ENCODE measurements around the gene RNASE4.
A peak's percentile ranks its signal among the peaks of the same experiment; 100 is the strongest.
"Not testable (repeated sequence)": the region's sequence is repeated elsewhere in the genome, so short reads cannot be mapped to it uniquely, and the experiment has no call there.

The RNASE4 gene

DNA sequence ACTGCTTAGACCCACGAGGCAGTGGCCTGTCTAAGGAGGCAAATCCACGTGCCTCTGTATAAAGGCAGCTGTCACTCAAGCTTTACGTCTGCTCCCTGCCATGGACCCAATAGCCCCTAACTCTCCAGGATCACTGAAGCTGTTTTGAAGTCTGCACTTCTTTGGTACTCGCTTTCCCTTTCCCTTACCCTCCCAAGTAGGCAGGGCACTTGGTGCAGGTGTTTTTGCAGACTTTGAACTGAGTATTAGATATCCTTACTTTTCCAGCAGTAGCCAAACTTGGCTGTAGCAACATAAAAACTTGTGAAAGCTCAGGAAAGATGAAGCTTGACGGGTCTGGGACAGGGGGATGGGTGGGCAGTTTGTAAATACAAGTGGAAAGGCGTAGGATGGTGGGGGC is 25.0 kb upstream of the RNASE4 start:
- H3K27me3 ChIP-seq (replicated peaks; ENCODE audit: control insufficient read depth, insufficient read depth, low read length), result no peaks in the 10 kb centered on the region
- DNase-seq (ENCODE audit: extremely low read depth, insufficient read length), result no peak
- no peak overlapping the region for H3K4me3 ChIP-seq (replicated peaks; ENCODE audit: low read depth, low read length)
- H3K36me3 ChIP-seq (ENCODE audit: control insufficient read depth, insufficient read depth, low read length), result no peaks in the 10 kb centered on the region; the same call in 1 of the 2 replicates
- no peak for TF ChIP-seq CTCF (IDR thresholded peaks at IDR 0.05; ENCODE audit: insufficient read depth, low read length, poor library complexity, severe bottlenecking)

DNA sequence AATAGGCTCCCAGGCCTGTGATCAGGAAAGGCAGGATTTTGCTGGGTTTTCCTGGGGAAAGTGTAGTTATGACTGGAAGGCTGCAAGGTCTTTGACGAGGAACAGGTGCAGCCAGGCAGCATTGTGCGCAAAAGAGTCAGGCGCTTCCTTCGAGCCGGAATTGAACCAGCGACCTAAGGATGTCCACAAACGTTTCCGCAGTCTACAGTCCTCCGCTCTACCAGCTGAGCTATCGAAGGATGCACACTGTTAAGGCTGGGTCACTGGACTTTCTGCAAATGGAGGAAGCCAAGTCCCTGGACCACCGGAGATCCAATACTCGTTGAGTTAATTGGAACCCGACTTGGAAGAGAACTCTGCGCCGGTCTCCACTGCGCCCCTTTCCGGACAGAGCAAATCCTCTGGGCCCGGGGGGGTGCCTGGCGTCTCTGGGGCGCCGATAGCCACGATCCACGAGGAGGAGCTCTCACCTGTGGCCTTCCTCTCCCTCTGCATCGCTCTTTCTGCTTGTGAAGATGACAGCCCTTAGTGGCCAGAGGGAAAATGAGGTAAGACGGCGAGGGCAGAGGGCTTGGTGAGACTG is 24.5 kb upstream of the RNASE4 start:
- no peak for TF ChIP-seq CTCF (IDR thresholded peaks at IDR 0.05; ENCODE audit: insufficient read depth, low read length, poor library complexity, severe bottlenecking)
- DNase-seq (ENCODE audit: extremely low read depth, insufficient read length), result no peak
- Histone ChIP-seq H3K36me3 (ENCODE audit: control insufficient read depth, insufficient read depth, low read length) (no peaks in the 10 kb centered on the region; the same call in 1 of the 2 replicates), H3K27me3 (replicated peaks; ENCODE audit: control insufficient read depth, insufficient read depth, low read length) (no peaks in the 10 kb centered on the region), H3K4me3 (replicated peaks; ENCODE audit: low read depth, low read length) (no peak overlapping the region)

GRCh38 chr14:20661197-20661596 is 23.2 kb upstream of the RNASE4 start:
- no peaks in the 10 kb centered on the region; the same call in 1 of the 2 replicates for H3K36me3 ChIP-seq (ENCODE audit: control insufficient read depth, insufficient read depth, low read length)
- TF ChIP-seq CTCF (IDR thresholded peaks at IDR 0.05; ENCODE audit: insufficient read depth, low read length, poor library complexity, severe bottlenecking), result no peak
- no peak for DNase-seq (ENCODE audit: extremely low read depth, insufficient read length)
- no peak overlapping the region for H3K4me3 ChIP-seq (replicated peaks; ENCODE audit: low read depth, low read length)
- H3K27me3 ChIP-seq (replicated peaks; ENCODE audit: control insufficient read depth, insufficient read depth, low read length), result no peaks in the 10 kb centered on the region

DNA sequence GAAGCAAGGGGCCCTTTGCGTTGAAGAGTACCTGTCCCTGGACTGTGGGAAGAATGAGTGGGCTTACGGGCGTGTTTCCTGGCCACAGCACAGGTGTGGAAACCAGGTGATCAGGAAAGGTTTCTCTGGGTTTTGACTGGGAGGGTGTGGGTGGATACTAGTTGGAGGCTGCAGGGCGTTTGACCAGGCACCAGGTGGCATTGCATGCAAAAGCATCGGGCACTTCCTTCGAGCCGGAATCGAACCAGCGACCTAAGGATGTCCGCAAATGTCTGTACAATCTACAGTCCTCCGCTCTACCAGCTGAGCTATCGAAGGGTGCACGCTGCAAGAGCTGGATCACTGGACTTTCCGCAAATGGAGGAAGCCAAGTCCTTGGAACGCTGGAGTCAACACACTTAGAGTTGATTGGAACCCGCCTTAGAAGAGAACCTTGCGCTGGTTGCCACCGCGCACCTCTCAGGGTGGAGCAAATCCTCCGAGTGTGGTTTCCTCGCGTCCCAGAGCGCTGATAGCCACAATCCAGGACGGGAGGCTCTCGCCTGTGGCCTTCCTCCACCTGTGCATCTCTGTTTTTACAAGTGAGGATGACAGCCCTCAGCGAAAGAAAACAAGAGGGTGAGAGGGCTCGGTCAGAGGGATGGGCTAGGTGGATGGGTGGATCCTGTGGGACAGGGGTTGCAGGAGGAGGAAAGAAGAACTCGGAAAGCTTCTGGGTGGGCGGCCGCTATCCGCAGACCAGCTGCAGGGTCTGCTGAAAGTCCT is 21.2 kb upstream of the RNASE4 start:
- H3K4me3 ChIP-seq (replicated peaks; ENCODE audit: low read depth, low read length), result peak overlapping the region; percentile 63
- H3K27me3 ChIP-seq (replicated peaks; ENCODE audit: control insufficient read depth, insufficient read depth, low read length), result no peaks in the 10 kb centered on the region
- H3K36me3 ChIP-seq (ENCODE audit: control insufficient read depth, insufficient read depth, low read length), result no peaks in the 10 kb centered on the region; the same call in 1 of the 2 replicates
- TF ChIP-seq CTCF (IDR thresholded peaks at IDR 0.05; ENCODE audit: insufficient read depth, low read length, poor library complexity, severe bottlenecking), result peak; percentile 75
- DNase-seq (ENCODE audit: extremely low read depth, insufficient read length), result peak; percentile 76

GRCh38 chr14:20666400-20666961 is 17.9 kb upstream of the RNASE4 start:
- not testable (repeated sequence) for H3K27me3 ChIP-seq (replicated peaks; ENCODE audit: control insufficient read depth, insufficient read depth, low read length); H3K36me3 ChIP-seq (ENCODE audit: control insufficient read depth, insufficient read depth, low read length)
- peak overlapping the region; percentile 56 for H3K4me3 ChIP-seq (replicated peaks; ENCODE audit: low read depth, low read length)
- peak; percentile 42 for DNase-seq (ENCODE audit: extremely low read depth, insufficient read length)

- peak overlapping the region; percentile 41 for H3K4me3 ChIP-seq (replicated peaks; ENCODE audit: low read depth, low read length)
- no peaks in the 10 kb centered on the region for H3K27me3 ChIP-seq (replicated peaks; ENCODE audit: control insufficient read depth, insufficient read depth, low read length)
- TF ChIP-seq CTCF (IDR thresholded peaks at IDR 0.05; ENCODE audit: insufficient read depth, low read length, poor library complexity, severe bottlenecking), result no peak
- peak; percentile 65 for DNase-seq (ENCODE audit: extremely low read depth, insufficient read length)
- H3K36me3 ChIP-seq (ENCODE audit: control insufficient read depth, insufficient read depth, low read length), result no peaks in the 10 kb centered on the region; the same call in 1 of the 2 replicates
Measured at GRCh38 chr14:20667957-20668356, 16.4 kb upstream of the RNASE4 start.
